GM19468 (cell line): Measurements from ENCODE around the gene TMSB4X.
A peak's percentile ranks its signal among the peaks of the same experiment; 100 is the strongest.
"Not testable (repeated sequence)": the region's sequence is repeated elsewhere in the genome, so short reads cannot be mapped to it uniquely, and the experiment has no call there.

Source experiments
- ATAC-seq: cut with Tn5 transposase; IDR thresholded peaks from one replicate; pipeline ENCODE4 v1.9.1; 2021; ENCODE audit warnings: mild to moderate bottlenecking, moderate library complexity, moderate number of reproducible peaks; ENCODE audit not compliant: unreplicated experiment; ENCODE audit errors: extremely low read depth

Gene TMSB4X

GRCh38 chrX:12974305-12974795, 560 bp upstream of the TMSB4X start:
- ATAC-seq, result no peak

DNA sequence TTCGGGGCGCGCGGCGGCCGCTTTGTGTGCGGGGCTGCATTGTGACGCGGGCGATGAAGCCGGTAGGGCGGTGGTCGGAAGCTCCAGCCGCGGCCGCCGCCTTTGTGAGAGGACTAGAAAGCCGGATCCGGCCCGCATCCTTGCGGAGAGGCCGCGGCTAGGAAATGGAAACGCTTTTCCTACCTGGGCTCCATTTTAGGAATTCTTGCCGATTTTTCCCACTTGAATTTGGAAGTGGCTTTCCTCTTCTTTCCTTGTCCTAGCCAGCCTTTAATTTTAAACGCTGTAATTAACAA, 708 bp downstream of the TMSB4X start:
- ATAC-seq, result no peak

GRCh38 chrX:12975991-12976558, 1.2 kb downstream of the TMSB4X start:
- ATAC-seq, result no peak

DNA sequence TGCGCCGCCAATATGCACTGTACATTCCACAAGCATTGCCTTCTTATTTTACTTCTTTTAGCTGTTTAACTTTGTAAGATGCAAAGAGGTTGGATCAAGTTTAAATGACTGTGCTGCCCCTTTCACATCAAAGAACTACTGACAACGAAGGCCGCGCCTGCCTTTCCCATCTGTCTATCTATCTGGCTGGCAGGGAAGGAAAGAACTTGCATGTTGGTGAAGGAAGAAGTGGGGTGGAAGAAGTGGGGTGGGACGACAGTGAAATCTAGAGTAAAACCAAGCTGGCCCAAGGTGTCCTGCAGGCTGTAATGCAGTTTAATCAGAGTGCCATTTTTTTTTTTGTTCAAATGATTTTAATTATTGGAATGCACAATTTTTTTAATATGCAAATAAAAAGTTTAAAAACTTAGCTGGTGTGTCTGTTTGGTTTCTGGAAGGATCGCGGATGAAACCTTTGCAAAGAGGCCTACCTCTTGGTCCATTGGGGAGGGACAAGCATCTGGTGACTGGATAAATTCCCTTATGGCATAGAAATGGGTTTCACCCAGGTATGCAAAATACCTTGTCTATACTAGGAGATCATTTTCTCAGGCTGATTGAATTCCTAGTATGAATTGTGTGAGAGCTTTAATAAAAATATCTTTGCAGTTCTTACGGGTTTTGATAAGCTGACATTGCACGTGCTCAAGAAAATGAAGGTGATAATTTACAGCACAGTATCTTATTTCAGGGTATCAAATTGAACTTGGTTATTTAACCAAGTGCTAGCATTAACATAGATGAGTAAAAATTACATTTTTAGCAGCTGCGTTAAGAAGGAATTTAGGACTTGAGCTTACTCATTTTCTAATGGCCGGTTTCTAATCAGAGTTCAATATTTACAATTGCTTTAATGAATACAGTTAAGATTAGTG, 2.2 kb downstream of the TMSB4X start:
- not testable (repeated sequence) for ATAC-seq

DNA sequence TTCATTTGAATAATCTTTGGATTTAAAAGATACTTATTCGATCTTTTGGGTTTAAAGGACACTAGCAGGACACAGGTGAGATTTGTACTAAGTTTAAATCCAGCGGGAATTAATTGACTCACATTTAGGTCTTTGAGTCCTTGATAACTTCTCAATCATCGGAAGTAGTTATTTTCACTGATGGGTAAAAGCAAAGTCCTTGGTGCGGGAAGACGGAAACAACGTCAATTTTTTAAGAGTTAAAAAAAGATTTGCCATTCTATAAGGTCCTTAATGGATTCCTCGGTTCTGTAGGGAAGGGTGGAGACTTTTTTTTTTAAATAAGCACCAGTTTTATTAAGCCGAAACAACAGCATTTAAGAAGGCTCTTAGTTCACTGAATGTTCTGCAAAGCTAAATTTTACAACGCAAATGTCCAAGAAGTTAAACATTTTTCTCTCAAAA, 2.9 kb downstream of the TMSB4X start:
- ATAC-seq, result no peak

- ATAC-seq, result no peak
These were observed 3.5 kb downstream of the TMSB4X start for GRCh38 chrX:12978205-12979025.

- ATAC-seq, result no peak
These were observed 4.2 kb downstream of the TMSB4X start for GRCh38 chrX:12979026-12979607.

DNA sequence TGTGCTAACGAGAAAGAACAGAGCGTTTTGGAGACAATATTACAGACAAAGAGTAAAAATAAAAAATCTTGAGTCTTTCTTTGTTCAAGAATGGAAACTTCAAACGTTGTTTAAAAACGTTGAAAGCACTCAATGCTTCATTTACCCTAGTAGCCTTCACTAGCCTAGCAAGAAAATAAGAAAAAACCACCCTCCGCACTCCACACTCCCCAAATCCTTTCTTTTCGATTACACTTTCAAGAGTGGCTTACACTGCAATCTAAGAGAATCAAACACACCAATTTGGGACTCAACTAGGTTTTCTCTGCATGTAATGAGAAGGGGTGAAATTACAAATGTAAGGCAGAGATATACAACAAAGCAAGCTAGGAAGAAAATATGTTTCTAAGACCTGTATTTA, 4.7 kb downstream of the TMSB4X start:
- ATAC-seq, result no peak

GRCh38 chrX:12980039-12980438, 5.1 kb downstream of the TMSB4X start:
- ATAC-seq, result not testable (repeated sequence)

DNA sequence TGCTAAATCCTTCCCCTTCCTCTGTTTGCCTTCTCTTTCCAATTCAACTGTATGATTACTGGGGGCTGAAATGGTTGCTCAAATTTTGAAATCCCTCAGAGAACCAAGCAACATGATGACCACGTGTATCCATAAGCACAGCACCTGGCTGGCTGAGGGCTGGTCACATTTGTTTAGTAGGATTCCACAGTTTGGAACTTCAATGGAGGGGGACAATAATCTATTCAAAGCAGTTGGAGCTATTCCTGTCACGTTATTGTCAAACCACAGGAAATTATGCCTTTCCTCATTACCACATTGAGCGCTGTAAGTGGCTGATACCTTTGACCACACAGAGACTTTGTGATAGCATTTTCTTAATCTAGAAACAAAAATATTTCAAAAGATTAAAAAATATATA, 7.0 kb downstream of the TMSB4X start:
- no peak for ATAC-seq

DNA sequence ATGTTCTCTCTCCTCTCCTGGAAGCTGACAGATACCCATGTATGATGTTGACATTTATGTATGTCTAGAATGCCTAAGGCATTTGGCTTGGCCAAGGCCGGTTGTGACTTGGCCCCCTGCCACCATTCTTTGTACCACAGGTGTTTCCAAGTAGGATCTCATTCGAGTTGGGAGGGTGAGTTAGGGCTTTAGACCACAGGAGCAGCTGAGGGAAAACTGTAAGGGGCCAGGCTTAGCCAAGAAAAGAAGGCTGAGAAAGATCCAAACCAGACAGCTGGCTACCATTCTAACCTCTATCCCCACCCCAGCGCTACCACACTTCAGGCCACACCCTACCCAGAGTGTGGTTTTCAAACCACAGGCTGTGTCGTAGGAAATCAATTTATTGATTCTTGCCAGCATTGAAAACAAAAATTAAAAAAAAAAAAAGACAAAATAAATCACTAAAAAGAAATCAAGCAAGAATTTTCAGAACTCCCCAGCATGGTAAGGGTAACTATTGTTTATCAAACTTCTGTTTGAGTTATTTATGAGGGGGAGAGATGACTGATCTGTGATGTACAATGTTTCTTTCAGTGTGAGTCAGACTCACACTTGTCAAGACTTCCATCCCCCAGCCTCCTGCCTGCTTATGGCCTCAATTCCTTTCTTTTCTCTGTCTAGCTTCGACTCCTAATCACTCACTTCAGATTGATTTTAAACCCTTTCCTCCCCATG, 9.9 kb downstream of the TMSB4X start:
- ATAC-seq, result peak; percentile 60

DNA sequence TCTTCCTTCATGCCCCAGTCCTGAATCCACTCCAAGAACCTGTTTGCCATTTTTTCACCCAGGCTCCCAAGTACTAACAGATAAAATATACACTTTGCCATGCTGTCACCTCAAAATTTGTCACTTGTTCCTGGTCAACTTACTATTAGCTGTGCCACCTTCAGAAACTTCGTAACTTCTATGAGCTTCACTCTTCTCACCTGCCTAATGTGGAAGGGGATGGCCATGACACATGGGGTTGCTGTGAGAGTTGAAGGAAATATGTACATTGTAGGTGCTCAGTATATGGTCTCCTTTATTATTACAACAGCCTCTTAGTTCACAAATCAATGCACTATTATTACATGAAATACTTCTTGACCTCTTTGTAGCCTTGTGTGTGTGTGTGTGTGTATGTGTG, 10.4 kb downstream of the TMSB4X start:
- no peak for ATAC-seq

GRCh38 chrX:12986164-12986779, 11.4 kb downstream of the TMSB4X start:
- no peak for ATAC-seq

DNA sequence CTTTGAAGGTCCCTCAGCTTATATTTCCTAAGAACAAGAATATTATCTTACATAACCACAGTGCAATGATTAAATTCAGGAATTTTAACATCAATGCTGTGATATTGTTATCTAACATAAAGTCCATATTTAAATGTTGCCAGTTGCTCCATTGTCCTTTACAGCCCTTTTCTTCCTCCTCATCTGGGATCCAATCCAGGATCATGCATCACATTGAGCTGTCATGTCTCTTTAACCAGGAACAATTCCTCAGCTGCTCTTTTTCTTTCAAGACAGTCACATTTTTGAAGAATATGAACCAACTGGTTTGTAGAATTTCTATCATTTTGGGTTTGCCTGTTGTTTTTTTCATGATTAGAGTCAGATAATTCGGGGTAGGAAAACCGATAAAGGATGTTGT, 12.0 kb downstream of the TMSB4X start:
- no peak for ATAC-seq

DNA sequence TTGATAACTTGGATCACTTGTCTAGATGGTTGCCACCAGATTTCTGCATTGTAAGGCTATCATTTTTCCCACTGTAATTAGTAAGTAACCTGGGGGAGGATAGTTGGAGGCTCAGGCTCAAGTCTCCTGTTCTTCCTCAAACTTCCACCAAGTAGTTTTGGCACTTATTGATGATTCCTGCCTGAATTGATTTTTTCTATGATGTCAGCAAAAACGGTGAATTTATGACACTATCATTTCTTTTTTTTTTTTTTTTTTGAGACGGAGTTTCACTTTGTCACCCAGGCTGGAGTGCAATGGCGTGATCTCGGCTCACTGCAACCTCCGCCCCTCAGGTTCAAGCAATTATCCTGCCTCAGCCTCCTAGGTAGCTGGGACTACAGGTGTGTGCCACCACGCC, 12.4 kb downstream of the TMSB4X start:
- no peak for ATAC-seq

DNA sequence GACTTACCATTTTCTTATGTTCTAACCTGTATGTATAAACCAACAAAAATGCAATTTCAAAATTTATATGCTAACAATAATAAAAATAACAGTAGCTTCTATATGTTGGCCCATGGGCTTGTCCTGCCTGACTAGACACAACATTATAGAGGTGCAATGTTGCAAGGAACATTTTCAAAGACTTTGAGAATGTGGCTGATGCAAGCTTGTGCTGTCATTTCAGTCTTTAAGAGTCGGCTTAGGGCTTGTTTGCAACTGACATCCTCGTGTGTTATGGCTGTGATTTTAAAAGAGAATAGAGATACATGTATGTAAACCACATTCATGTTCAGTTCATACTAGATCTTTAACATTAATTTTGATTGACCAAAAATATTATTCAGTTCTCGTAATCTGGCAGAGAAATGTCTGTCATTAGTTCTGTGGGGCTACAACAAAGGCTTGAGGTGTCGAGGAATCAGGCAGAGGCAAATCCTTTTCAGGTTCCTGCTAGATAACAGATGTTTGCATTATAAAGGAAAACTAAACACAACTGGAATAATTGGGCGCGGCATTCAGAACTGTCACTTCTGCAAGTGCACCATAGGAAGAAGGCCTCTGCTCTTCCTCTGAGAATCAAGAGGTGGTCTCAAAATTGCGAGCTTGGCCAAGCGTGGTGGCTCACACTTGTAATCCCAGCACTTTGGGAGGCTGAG, 13.1 kb downstream of the TMSB4X start:
- no peak for ATAC-seq

DNA sequence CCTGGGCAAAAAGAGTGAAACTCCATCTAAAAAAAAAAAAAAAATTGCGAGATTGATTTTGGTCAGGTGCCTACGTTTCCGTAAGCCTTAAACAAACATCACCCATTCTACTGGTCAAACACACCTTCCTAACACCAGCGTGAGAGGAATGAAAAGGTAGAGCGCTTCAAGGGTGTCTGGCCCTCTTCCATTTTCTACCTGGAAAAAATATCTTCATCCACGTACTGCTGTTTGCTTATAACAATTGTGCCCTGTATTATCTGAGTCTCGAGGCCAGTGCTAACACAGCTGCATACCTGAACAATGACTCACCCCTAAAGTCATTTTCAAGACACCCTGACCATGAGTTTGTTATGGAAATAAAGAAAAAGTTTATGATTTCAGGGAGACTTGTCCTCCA, 13.9 kb downstream of the TMSB4X start:
- ATAC-seq, result no peak

GRCh38 chrX:12989461-12989860, 14.6 kb downstream of the TMSB4X start:
- ATAC-seq, result no peak

DNA sequence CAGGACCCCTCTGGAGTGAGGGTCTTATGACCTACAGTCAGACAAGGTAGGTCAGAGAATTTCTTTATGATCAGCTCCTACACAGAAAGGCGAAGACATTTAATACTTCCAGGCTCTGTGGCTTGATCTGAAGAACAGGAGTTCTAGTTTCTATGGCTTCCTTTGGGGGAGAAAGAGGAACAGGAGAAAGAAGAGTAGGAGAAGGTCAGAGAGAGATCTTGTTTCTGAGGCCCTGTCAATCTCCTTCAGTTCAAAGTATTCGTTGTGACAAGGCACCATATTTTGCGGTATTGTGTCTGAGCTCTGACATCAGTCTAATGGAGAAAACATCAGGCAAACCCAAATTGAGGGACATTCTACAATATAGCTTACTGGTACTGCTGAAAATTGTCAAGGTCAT, 16.7 kb downstream of the TMSB4X start:
- no peak for ATAC-seq
